A673 (cell line): ENCODE data around the gene SLC2A2. TPM values are rescaled to one million over a fixed set of nuclear protein-coding genes. Genes with fewer than 3 reads are reported as not detected.

Experiments
- BruUV-seq: library from RNA; stranded (reverse); fragments of 400-500 nt; replicated peaks from 2 replicates; lab custom pipeline; 2021; lab: Mats Ljungman, UMichigan
- CTCF ChIA-PET: fragments of 300-600 bp; sonication (Branson Sonifier 250); formaldehyde crosslinking; loops from one replicate; lab custom pipeline; 2022; ENCODE audit warnings: antibody characterized with exemption; lab: Charles Lee
- POLR2A ChIA-PET: fragments of 300-600 bp; sonication (Branson Sonifier 250); formaldehyde crosslinking; loops from one replicate; lab custom pipeline; 2022; ENCODE audit warnings: antibody characterized with exemption; ENCODE audit not compliant: low non-redundant PET; lab: Charles Lee
- DNase-seq: peaks from one replicate; pipeline ENCODE4 v3.0.0-alpha.2; 2015; ENCODE audit warnings: low spot score
- H3K27ac ChIP-seq: fragments of 200-600 bp; sonication (generic); 2 replicates; pipeline ENCODE4 v1.5.1; 2016; ENCODE audit warnings: mixed run types, low read depth, mild to moderate bottlenecking, mixed read lengths, antibody characterized with exemption, low read length; ENCODE audit not compliant: poor library complexity, severe bottlenecking
- H3K27me3 ChIP-seq: fragments of 200-600 bp; sonication (generic); replicated peaks from 2 replicates; pipeline ENCODE4 v1.6.1; 2017; ENCODE audit warnings: mixed run types, low read depth, mild to moderate bottlenecking, mixed read lengths, antibody characterized with exemption, low read length; ENCODE audit not compliant: insufficient read depth, poor library complexity
- H3K36me3 ChIP-seq: fragments of 200-600 bp; sonication (generic); 2 replicates; pipeline ENCODE4 v1.6.1; 2016; ENCODE audit warnings: mixed run types, mild to moderate bottlenecking, mixed read lengths, antibody characterized with exemption, low read length; ENCODE audit not compliant: insufficient read depth, poor library complexity, severe bottlenecking
- H3K4me1 ChIP-seq: fragments of 200-600 bp; sonication (generic); 2 replicates; pipeline ENCODE4 v1.6.1; 2017; ENCODE audit warnings: mixed run types, mild to moderate bottlenecking, mixed read lengths, antibody characterized with exemption, low read length; ENCODE audit not compliant: insufficient read depth, poor library complexity, severe bottlenecking
- H3K4me3 ChIP-seq: fragments of 200-600 bp; sonication (generic); 2 replicates; pipeline ENCODE4 v1.5.1; 2016; ENCODE audit warnings: low read depth, mixed run types, mild to moderate bottlenecking, mixed read lengths, low read length; ENCODE audit not compliant: poor library complexity, severe bottlenecking
- H3K9me3 ChIP-seq: fragments of 200-600 bp; sonication (generic); 2 replicates; pipeline ENCODE4 v1.6.1; 2016; ENCODE audit warnings: mixed run types, low read depth, mild to moderate bottlenecking, mixed read lengths, antibody characterized with exemption, low read length; ENCODE audit not compliant: poor library complexity, severe bottlenecking
- CTCF ChIP-seq: fragments of 300-800, 200-600 bp; sonication (generic); conservative IDR thresholded peaks from 2 replicates; pipeline ENCODE4 v1.5.1; 2017; ENCODE audit warnings: low read depth, mild to moderate bottlenecking, antibody characterized with exemption, low read length, moderate library complexity, mixed read lengths
- EZH2 ChIP-seq: fragments of 200-600 bp; sonication (generic); IDR thresholded peaks from 2 replicates; pipeline ENCODE4 v1.6.1; 2017; ENCODE audit warnings: borderline replicate concordance, low read depth, mild to moderate bottlenecking, mixed read lengths, antibody characterized with exemption, low read length; ENCODE audit not compliant: poor library complexity, severe bottlenecking
- intact Hi-C: fragments of 100-400 bp; cut with micrococcal nuclease; formaldehyde crosslinking; loops from one replicate; pipeline ENCODE4 v1.10.0; 2022; ENCODE audit not compliant: unreplicated experiment
- total RNA-seq: library from RNA; stranded (reverse); gene quantifications from 2 replicates; pipeline ENCODE4 v1.2.3, GENCODE V29; 2021

The SLC2A2 gene
- total RNA-seq, 1 experiment from 2014 or later = not detected

- no TSS peak for BruUV-seq
- Histone ChIP-seq H3K4me1 (no peaks in the 10 kb centered on the region), H3K27me3 (no peaks in the 10 kb centered on the region), H3K9me3 (no peaks in the 10 kb centered on the region), H3K4me3 (no peak overlapping the region), H3K36me3 (no peaks in the 10 kb centered on the region), H3K27ac (no peak overlapping the region)
- TF ChIP-seq EZH2 (no peak), CTCF (no peak)
- DNase-seq = no peak
- POLR2A ChIA-PET = no interaction called here
- CTCF ChIA-PET = no interaction called here
- intact Hi-C loops = no loop called here
Observed at GRCh38 chr3:171028779-171029232, 2.3 kb upstream of the SLC2A2 start.

GRCh38 chr3:171028025-171028778, 1.7 kb upstream of the SLC2A2 start:
- Histone ChIP-seq H3K9me3 (no peaks in the 10 kb centered on the region), H3K4me3 (no peak overlapping the region), H3K36me3 (no peaks in the 10 kb centered on the region), H3K27me3 (no peaks in the 10 kb centered on the region), H3K4me1 (no peaks in the 10 kb centered on the region), H3K27ac (no peak overlapping the region)
- CTCF ChIA-PET = no interaction called here
- BruUV-seq = no TSS peak
- POLR2A ChIA-PET = no interaction called here
- no peak for DNase-seq
- no peak for TF ChIP-seq CTCF
- TF ChIP-seq EZH2 = no peak
- intact Hi-C loops = no loop called here

- Histone ChIP-seq H3K9me3 (no peaks in the 10 kb centered on the region), H3K36me3 (no peaks in the 10 kb centered on the region), H3K27ac (no peak overlapping the region), H3K27me3 (no peaks in the 10 kb centered on the region), H3K4me3 (no peak overlapping the region), H3K4me1 (no peaks in the 10 kb centered on the region)
- intact Hi-C loops = no loop called here
- no peak for DNase-seq
- TF ChIP-seq EZH2 = no peak
- no peak for TF ChIP-seq CTCF
- POLR2A ChIA-PET = no interaction called here
- CTCF ChIA-PET = no interaction called here
- BruUV-seq = no TSS peak
Observed at GRCh38 chr3:171023566-171023965, 3.0 kb downstream of the SLC2A2 start.
